WTC11 (cell line): Measurements from ENCODE around the gene ILF3. TPM values are rescaled to one million over a fixed set of nuclear protein-coding genes. Genes with fewer than 3 reads are reported as not detected.

Experiments
- ATAC-seq: fragments of 200-7000 bp; cut with Tn5 transposase; 2 replicates; pipeline ENCODE4 v1.10.0; 2021; ENCODE audit warnings: mild to moderate bottlenecking, moderate library complexity
- CTCF ChIA-PET: fragments of 300-600 bp; sonication (Branson Sonifier 250); formaldehyde crosslinking; loops from one replicate; lab custom pipeline; 2021; ENCODE audit warnings: antibody characterized with exemption; lab: Charles Lee
- POLR2A ChIA-PET: fragments of 350-600 bp; sonication (Branson Sonifier 250); formaldehyde crosslinking; loops from one replicate; lab custom pipeline; 2021; ENCODE audit warnings: antibody characterized with exemption; lab: Charles Lee
- DNase-seq: peaks from one replicate; pipeline ENCODE4 v3.0.0; 2021; ENCODE audit warnings: low spot score
- H3K27ac Mint-ChIP-seq: 2 replicates; pipeline ENCODE4 v1.8.0; 2021; ENCODE audit warnings: mixed read lengths
- H3K27me3 Mint-ChIP-seq: 2 replicates; pipeline ENCODE4 v1.8.0; 2021; ENCODE audit warnings: low read depth, mild to moderate bottlenecking, moderate library complexity, mixed read lengths
- H3K36me3 Mint-ChIP-seq: 2 replicates; pipeline ENCODE4 v1.8.0; 2021; ENCODE audit warnings: mixed read lengths
- H3K4me1 Mint-ChIP-seq: 2 replicates; pipeline ENCODE4 v1.8.0; 2022; ENCODE audit warnings: mixed read lengths
- H3K4me3 Mint-ChIP-seq: 2 replicates; pipeline ENCODE4 v1.8.0; 2021; ENCODE audit warnings: mild to moderate bottlenecking, moderate library complexity, mixed read lengths
- H3K9me3 Mint-ChIP-seq: 2 replicates; pipeline ENCODE4 v1.8.0; 2021; ENCODE audit warnings: mixed read lengths
- ATF1 ChIP-seq: sonication (generic); formaldehyde crosslinking; IDR thresholded peaks from 2 replicates; pipeline ENCODE4 v1.8.1; 2023; ENCODE audit warnings: mild to moderate bottlenecking, moderate library complexity, missing genetic modification reagents
- IRF2 ChIP-seq: sonication (generic); formaldehyde crosslinking; IDR thresholded peaks from 2 replicates; pipeline ENCODE4 v1.8.0; 2022; ENCODE audit warnings: low read depth, missing genetic modification reagents, borderline replicate concordance
- JAZF1 ChIP-seq: fragments of 250-450 bp; sonication (Bioruptor Pico); IDR thresholded peaks from 2 replicates; pipeline ENCODE4 v1.9.0; 2021; ENCODE audit warnings: moderate library complexity, mild to moderate bottlenecking, inconsistent platforms
- NFE2L1 ChIP-seq: sonication (generic); formaldehyde crosslinking; IDR thresholded peaks from 2 replicates; pipeline ENCODE4 v1.8.1; 2023; ENCODE audit warnings: missing genetic modification reagents
- NR3C1 ChIP-seq: sonication (generic); formaldehyde crosslinking; conservative IDR thresholded peaks from 2 replicates; pipeline ENCODE4 v1.8.1; 2023; ENCODE audit warnings: low read depth, mild to moderate bottlenecking, missing genetic modification reagents
- RORB ChIP-seq: fragments of 250-450 bp; sonication (Bioruptor Pico); IDR thresholded peaks from 2 replicates; pipeline ENCODE4 v1.9.0; 2021; ENCODE audit warnings: mild to moderate bottlenecking
- SP1 ChIP-seq: sonication (generic); formaldehyde crosslinking; conservative IDR thresholded peaks from 2 replicates; pipeline ENCODE4 v1.8.1; 2022; ENCODE audit warnings: missing genetic modification reagents
- TP53 ChIP-seq: sonication (generic); formaldehyde crosslinking; IDR thresholded peaks from 2 replicates; pipeline ENCODE4 v1.8.1; 2023; ENCODE audit warnings: mild to moderate bottlenecking, missing genetic modification reagents
- ZNF121 ChIP-seq: sonication (generic); formaldehyde crosslinking; IDR thresholded peaks from 2 replicates; pipeline ENCODE4 v1.8.0; 2023; ENCODE audit warnings: missing genetic modification reagents
- total RNA-seq: library from RNA; stranded (reverse); gene quantifications from 3 replicates; pipeline ENCODE4 v1.2.3, GENCODE V29; 2021
- TF ChIP-seq, protein P1 (sequence below): sonication (generic); formaldehyde crosslinking; IDR thresholded peaks from 2 replicates; pipeline ENCODE4 v1.8.1; 2023; ENCODE audit warnings: mild to moderate bottlenecking, missing genetic modification reagents
- TF ChIP-seq, protein P2 (sequence below): sonication (generic); formaldehyde crosslinking; IDR thresholded peaks from 2 replicates; pipeline ENCODE4 v1.8.1; 2023; ENCODE audit warnings: mild to moderate bottlenecking, missing genetic modification reagents, borderline replicate concordance
- TF ChIP-seq, protein P3 (sequence below): sonication (generic); formaldehyde crosslinking; IDR thresholded peaks from 2 replicates; pipeline ENCODE4 v1.8.0; 2022; ENCODE audit warnings: mild to moderate bottlenecking, missing genetic modification reagents
- TF ChIP-seq, protein P4 (sequence below): sonication (generic); formaldehyde crosslinking; IDR thresholded peaks from 2 replicates; pipeline ENCODE4 v1.8.1; 2022; ENCODE audit warnings: mild to moderate bottlenecking, moderate library complexity, missing genetic modification reagents
- TF ChIP-seq, protein P5 (sequence below): sonication (generic); formaldehyde crosslinking; IDR thresholded peaks from 2 replicates; pipeline ENCODE4 v1.8.1; 2022; ENCODE audit warnings: missing genetic modification reagents, borderline replicate concordance
- TF ChIP-seq, protein P6 (sequence below): fragments of 250-450 bp; sonication (Bioruptor Pico); IDR thresholded peaks from 2 replicates; pipeline ENCODE4 v2.1.2; 2022; ENCODE audit warnings: mild to moderate bottlenecking, moderate library complexity

The ILF3 gene
- total RNA-seq, 1 experiment from 2014 or later = 659 TPM

DNA sequence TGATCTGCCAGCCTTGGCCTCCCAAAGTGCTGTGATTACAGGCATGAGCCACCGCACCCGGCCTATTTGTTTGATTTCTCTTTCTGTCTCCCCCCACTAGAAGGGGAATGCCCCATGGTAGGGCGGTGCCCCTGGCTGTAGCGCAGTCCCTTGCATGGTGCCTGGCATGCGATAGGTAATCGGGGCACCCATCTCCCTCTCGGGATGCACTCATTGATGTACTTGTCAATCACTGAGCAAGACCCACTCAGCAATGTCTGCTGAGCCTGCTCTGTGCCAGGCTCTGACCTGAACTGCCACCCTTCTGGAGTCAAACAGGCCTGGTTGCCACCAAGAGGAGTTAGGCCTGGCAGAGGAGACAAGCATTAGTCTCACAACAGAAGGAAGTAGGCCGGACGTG lies 83.6 kb downstream of the ILF3 start:
- H3K9me3 Mint-ChIP-seq = peaks cover 12% of the 10 kb centered on the region
- DNase-seq (no peak), ATAC-seq (no peak)
- H3K4me3 Mint-ChIP-seq = no peak overlapping the region
- peaks cover 8% of the 10 kb centered on the region; the same call in 1 of the 2 replicates for H3K4me1 Mint-ChIP-seq
- CTCF ChIA-PET = no interaction called here
- no peaks in the 10 kb centered on the region for H3K27me3 Mint-ChIP-seq
- TF ChIP-seq JAZF1 (CRISPR knock-in tag) (no peak), SP1 (CRISPR knock-in tag) (no peak), NR3C1 (no peak), ZNF121 (CRISPR knock-in tag) (no peak), RORB (no peak), IRF2 (CRISPR knock-in tag) (no peak), TP53 (CRISPR knock-in tag) (no peak), NFE2L1 (CRISPR knock-in tag) (no peak), ATF1 (no peak)
- TF ChIP-seq, protein P1, sequence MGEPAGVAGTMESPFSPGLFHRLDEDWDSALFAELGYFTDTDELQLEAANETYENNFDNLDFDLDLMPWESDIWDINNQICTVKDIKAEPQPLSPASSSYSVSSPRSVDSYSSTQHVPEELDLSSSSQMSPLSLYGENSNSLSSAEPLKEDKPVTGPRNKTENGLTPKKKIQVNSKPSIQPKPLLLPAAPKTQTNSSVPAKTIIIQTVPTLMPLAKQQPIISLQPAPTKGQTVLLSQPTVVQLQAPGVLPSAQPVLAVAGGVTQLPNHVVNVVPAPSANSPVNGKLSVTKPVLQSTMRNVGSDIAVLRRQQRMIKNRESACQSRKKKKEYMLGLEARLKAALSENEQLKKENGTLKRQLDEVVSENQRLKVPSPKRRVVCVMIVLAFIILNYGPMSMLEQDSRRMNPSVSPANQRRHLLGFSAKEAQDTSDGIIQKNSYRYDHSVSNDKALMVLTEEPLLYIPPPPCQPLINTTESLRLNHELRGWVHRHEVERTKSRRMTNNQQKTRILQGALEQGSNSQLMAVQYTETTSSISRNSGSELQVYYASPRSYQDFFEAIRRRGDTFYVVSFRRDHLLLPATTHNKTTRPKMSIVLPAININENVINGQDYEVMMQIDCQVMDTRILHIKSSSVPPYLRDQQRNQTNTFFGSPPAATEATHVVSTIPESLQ (CRISPR knock-in tag) = no peak
- TF ChIP-seq, protein P2, sequence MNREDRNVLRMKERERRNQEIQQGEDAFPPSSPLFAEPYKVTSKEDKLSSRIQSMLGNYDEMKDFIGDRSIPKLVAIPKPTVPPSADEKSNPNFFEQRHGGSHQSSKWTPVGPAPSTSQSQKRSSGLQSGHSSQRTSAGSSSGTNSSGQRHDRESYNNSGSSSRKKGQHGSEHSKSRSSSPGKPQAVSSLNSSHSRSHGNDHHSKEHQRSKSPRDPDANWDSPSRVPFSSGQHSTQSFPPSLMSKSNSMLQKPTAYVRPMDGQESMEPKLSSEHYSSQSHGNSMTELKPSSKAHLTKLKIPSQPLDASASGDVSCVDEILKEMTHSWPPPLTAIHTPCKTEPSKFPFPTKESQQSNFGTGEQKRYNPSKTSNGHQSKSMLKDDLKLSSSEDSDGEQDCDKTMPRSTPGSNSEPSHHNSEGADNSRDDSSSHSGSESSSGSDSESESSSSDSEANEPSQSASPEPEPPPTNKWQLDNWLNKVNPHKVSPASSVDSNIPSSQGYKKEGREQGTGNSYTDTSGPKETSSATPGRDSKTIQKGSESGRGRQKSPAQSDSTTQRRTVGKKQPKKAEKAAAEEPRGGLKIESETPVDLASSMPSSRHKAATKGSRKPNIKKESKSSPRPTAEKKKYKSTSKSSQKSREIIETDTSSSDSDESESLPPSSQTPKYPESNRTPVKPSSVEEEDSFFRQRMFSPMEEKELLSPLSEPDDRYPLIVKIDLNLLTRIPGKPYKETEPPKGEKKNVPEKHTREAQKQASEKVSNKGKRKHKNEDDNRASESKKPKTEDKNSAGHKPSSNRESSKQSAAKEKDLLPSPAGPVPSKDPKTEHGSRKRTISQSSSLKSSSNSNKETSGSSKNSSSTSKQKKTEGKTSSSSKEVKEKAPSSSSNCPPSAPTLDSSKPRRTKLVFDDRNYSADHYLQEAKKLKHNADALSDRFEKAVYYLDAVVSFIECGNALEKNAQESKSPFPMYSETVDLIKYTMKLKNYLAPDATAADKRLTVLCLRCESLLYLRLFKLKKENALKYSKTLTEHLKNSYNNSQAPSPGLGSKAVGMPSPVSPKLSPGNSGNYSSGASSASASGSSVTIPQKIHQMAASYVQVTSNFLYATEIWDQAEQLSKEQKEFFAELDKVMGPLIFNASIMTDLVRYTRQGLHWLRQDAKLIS (CRISPR knock-in tag) = no peak
- TF ChIP-seq, protein P3, sequence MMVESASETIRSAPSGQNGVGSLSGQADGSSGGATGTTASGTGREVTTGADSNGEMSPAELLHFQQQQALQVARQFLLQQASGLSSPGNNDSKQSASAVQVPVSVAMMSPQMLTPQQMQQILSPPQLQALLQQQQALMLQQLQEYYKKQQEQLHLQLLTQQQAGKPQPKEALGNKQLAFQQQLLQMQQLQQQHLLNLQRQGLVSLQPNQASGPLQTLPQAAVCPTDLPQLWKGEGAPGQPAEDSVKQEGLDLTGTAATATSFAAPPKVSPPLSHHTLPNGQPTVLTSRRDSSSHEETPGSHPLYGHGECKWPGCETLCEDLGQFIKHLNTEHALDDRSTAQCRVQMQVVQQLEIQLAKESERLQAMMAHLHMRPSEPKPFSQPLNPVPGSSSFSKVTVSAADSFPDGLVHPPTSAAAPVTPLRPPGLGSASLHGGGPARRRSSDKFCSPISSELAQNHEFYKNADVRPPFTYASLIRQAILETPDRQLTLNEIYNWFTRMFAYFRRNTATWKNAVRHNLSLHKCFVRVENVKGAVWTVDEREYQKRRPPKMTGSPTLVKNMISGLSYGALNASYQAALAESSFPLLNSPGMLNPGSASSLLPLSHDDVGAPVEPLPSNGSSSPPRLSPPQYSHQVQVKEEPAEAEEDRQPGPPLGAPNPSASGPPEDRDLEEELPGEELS = no peak
- TF ChIP-seq, protein P4, sequence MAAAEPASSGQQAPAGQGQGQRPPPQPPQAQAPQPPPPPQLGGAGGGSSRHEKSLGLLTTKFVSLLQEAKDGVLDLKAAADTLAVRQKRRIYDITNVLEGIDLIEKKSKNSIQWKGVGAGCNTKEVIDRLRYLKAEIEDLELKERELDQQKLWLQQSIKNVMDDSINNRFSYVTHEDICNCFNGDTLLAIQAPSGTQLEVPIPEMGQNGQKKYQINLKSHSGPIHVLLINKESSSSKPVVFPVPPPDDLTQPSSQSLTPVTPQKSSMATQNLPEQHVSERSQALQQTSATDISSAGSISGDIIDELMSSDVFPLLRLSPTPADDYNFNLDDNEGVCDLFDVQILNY (CRISPR knock-in tag) = no peak
- TF ChIP-seq, protein P5, sequence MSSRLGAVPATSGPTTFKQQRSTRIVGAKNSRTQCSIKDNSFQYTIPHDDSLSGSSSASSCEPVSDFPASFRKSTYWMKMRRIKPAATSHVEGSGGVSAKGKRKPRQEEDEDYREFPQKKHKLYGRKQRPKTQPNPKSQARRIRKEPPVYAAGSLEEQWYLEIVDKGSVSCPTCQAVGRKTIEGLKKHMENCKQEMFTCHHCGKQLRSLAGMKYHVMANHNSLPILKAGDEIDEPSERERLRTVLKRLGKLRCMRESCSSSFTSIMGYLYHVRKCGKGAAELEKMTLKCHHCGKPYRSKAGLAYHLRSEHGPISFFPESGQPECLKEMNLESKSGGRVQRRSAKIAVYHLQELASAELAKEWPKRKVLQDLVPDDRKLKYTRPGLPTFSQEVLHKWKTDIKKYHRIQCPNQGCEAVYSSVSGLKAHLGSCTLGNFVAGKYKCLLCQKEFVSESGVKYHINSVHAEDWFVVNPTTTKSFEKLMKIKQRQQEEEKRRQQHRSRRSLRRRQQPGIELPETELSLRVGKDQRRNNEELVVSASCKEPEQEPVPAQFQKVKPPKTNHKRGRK (CRISPR knock-in tag) = no peak
- TF ChIP-seq, protein P6, sequence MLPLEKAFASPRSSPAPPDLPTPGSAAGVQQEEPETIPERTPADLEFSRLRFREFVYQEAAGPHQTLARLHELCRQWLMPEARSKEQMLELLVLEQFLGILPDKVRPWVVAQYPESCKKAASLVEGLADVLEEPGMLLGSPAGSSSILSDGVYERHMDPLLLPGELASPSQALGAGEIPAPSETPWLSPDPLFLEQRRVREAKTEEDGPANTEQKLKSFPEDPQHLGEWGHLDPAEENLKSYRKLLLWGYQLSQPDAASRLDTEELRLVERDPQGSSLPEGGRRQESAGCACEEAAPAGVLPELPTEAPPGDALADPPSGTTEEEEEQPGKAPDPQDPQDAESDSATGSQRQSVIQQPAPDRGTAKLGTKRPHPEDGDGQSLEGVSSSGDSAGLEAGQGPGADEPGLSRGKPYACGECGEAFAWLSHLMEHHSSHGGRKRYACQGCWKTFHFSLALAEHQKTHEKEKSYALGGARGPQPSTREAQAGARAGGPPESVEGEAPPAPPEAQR = no peak
- H3K27ac Mint-ChIP-seq = peak overlapping the region; percentile 94
- H3K36me3 Mint-ChIP-seq = peaks cover 8% of the 10 kb centered on the region
- POLR2A ChIA-PET = no interaction called here
